ENCODE data around the gene NRAP. TPM values are rescaled to one million over a fixed set of nuclear protein-coding genes. Genes with fewer than 3 reads are reported as not detected.
A peak's percentile ranks its signal among the peaks of the same experiment; 100 is the strongest.

Gene NRAP
- total and polyA plus RNA-seq, 2 of the 8 experiments (the other 6 are each of a cell fraction or from before 2014, with no cell fraction given), result not detected

DNA sequence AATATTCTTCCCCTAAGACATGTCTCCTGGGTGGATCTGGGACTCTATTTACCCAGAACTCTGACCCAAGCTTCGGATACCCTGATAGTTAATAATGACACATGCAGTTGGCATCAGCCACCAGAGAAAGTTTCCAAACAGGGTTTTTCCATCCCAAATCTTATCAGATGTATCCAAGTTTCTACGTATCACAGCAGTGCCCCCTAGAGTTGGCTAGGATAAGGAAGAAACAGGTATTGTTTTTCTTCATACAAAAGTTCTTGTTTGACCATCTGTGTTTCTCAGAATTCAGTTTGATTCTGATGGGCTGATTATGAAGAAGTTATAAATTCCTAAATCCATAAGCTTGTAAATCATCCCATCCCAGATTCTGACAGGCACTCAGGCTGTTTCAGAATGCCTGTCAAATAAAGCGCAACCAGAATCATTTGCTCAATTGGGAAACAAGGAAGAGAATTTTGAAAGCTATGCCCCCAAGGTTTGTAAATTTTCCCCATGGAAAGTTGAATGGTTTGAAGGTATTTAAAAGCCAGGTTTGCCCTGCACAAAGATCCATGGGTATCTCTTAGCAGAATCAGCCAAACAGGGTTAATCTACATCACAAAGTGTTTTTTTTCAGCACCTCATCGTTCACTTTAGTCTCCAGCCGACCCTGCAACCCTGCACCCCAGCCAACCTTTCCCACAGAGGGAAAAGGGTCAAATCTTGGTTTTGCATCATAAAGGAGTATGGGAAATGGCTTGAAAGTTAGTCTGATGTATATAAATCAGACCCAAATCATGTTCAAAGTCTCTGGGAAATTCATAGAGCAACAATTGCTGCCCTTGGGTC lies 47.4 kb downstream of the NRAP start:
- Histone ChIP-seq H3K18ac (ENCODE audit: extremely low read depth, low read length) (peak overlapping the region; percentile 34; the same call in 1 of the 2 replicates), H2AFZ (ENCODE audit: low read length) (no peak overlapping the region), H3K4me1 (replicated peaks in 1 of 4; ENCODE audit: control insufficient read depth in 3 of 4, insufficient read depth in 4 of 4, low read length in 3 of 4) (peaks cover 2 to 35% (median 30%) of the 10 kb centered on the region in 4 experiments), H3K14ac (ENCODE audit: insufficient read length) (no peak overlapping the region), H2BK12ac (ENCODE audit: low read depth, low read length) (no peak overlapping the region), H2BK5ac (ENCODE audit: low read depth, low read length) (no peak overlapping the region; the same call in 1 of the 2 replicates), H3K9ac (replicated peaks in 1 of 4; ENCODE audit: extremely low read depth in 1 of 4, low read depth in 3 of 4, low read length in 3 of 4) (no peak overlapping the region), H2BK15ac (ENCODE audit: low read length) (no peak overlapping the region), H4K20me1 (replicated peaks in 1 of 2; ENCODE audit: control insufficient read depth in 1 of 2, insufficient read depth in 2 of 2, low read length in 2 of 2) (no peaks in the 10 kb centered on the region), H3K79me2 (ENCODE audit: control insufficient read depth in 1 of 2, insufficient read depth in 2 of 2, low read length in 2 of 2) (no peaks in the 10 kb centered on the region), H3K56ac (replicated peaks; ENCODE audit: insufficient read length, low read depth, low read length) (no peak overlapping the region), H3K27me3 (replicated peaks in 1 of 4; ENCODE audit: control insufficient read depth in 3 of 4, extremely low read depth in 1 of 4, insufficient read depth in 3 of 4, low read length in 3 of 4) (peaks cover 0 to 9% (median under 1%) of the 10 kb centered on the region in 4 experiments; a peak in 3 of 7 replicates), H4K91ac (replicated peaks; ENCODE audit: insufficient read length, low read length) (no peak overlapping the region), H3K9me3 (ENCODE audit: insufficient read depth in 2 of 2, low read depth in 1 of 2, low read length in 1 of 2) (no peaks in the 10 kb centered on the region), H3K4me2 (ENCODE audit: insufficient read depth in 1 of 2, low read depth in 2 of 2, low read length in 2 of 2) (peak overlapping the region; percentile 60 to 66), H3K23me2 (ENCODE audit: low read depth, low read length) (peaks cover 3% of the 10 kb centered on the region; the same call in 1 of the 2 replicates), H4K8ac (ENCODE audit: extremely low read depth, insufficient read depth, low read length) (no peak overlapping the region), H3K79me1 (ENCODE audit: low read depth, low read length) (no peaks in the 10 kb centered on the region), H4K5ac (ENCODE audit: insufficient read length, low read depth, low read length) (no peak overlapping the region), H3K23ac (ENCODE audit: insufficient read length) (no peak overlapping the region), H2BK20ac (ENCODE audit: low read length) (no peak overlapping the region), H2BK120ac (replicated peaks; ENCODE audit: low read depth, low read length) (no peak overlapping the region), H2AK5ac (ENCODE audit: low read depth, low read length) (no peak overlapping the region), H3K27ac (ENCODE audit: low read depth, low read length) (no peak overlapping the region), H3K4ac (replicated peaks; ENCODE audit: insufficient read length, low read depth, low read length) (no peak overlapping the region), H3K4me3 (ENCODE audit: extremely low read depth in 1 of 4, insufficient read depth in 2 of 4, low read depth in 3 of 4, low read length in 4 of 4) (peak overlapping the region in 3 of 4 experiments; percentile 11 to 45 (median 23); a peak in 4 of 8 replicates), H3K36me3 (ENCODE audit: control insufficient read depth in 2 of 4, insufficient read depth in 4 of 4, low read length in 3 of 4) (no peaks in the 10 kb centered on the region)
- 12% methylated on average over 5 of the region's 5 CpGs; no CpG with 5 or more reads in 1 of the 2 experiments for whole genome bisulfite sequencing, 2 experiments (ENCODE audit: extremely low coverage in 1 of 2, insufficient coverage in 1 of 2, insufficient read length in 1 of 2, insufficient replicate concordance in 2 of 2, low coverage in 1 of 2, low lambda C conversion rate in 2 of 2, missing lambda C conversion rate in 1 of 2)
- POLR2A ChIA-PET (ENCODE audit: partially characterized antibody), result no interaction called here
- DNase-seq (ENCODE audit: low read depth in 1 of 2, low spot score in 2 of 2) (no peak), FAIRE-seq (peak; percentile 88)
- CTCF ChIA-PET (ENCODE audit: partially characterized antibody), result interaction anchor here (0.7 to 4.3 kb wide), 35 partner anchors 9 to 415 kb away, joined by 3 to 47 read pairs (median 4); partner anchors contain the start of gene CASP7
- TF ChIP-seq SIN3A (conservative IDR thresholded peaks at IDR 0.05 in 1 of 2, IDR thresholded peaks at IDR 0.05 in 1 of 2; ENCODE audit: low read depth in 1 of 2, low read length in 2 of 2) (no peak), PHF8 (conservative IDR thresholded peaks at IDR 0.05; ENCODE audit: low read depth, low read length) (no peak), SIX5 (IDR thresholded peaks at IDR 0.05; ENCODE audit: low read depth, low read length) (no peak), RXRA (IDR thresholded peaks at IDR 0.05; ENCODE audit: insufficient read depth, low read depth, low read length) (peak; percentile 75; the same call in 1 of the 2 replicates), CEBPB (IDR thresholded peaks at IDR 0.05; ENCODE audit: low read depth, low read length) (no peak), SUZ12 (IDR thresholded peaks at IDR 0.05; ENCODE audit: low read length) (no peak), POLR2AphosphoS5 (IDR thresholded peaks at IDR 0.05; ENCODE audit: low read depth, low read length) (no peak), CBX5 (IDR thresholded peaks at IDR 0.05; ENCODE audit: low read depth, low read length) (no peak)
- TF ChIP-seq, protein P1, sequence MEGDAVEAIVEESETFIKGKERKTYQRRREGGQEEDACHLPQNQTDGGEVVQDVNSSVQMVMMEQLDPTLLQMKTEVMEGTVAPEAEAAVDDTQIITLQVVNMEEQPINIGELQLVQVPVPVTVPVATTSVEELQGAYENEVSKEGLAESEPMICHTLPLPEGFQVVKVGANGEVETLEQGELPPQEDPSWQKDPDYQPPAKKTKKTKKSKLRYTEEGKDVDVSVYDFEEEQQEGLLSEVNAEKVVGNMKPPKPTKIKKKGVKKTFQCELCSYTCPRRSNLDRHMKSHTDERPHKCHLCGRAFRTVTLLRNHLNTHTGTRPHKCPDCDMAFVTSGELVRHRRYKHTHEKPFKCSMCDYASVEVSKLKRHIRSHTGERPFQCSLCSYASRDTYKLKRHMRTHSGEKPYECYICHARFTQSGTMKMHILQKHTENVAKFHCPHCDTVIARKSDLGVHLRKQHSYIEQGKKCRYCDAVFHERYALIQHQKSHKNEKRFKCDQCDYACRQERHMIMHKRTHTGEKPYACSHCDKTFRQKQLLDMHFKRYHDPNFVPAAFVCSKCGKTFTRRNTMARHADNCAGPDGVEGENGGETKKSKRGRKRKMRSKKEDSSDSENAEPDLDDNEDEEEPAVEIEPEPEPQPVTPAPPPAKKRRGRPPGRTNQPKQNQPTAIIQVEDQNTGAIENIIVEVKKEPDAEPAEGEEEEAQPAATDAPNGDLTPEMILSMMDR (IDR thresholded peaks at IDR 0.05; ENCODE audit: control extremely low read depth in 1 of 3, insufficient read depth in 1 of 3, low read depth in 1 of 3, low read length in 3 of 3), result peak in 2 of 3 experiments; percentile 43 to 61; a peak in 3 of 4 replicates
